Measurements from ENCODE around the gene CCN5.

CCN5 gene

GRCh38 chr20:44684047-44684967 is 30.9 kb upstream of the CCN5 start:
- H3K4me3 ChIP-seq (ENCODE audit: low read depth, low read length): no peak overlapping the region
- no peaks in the 10 kb centered on the region for H3K36me3 ChIP-seq (ENCODE audit: insufficient read depth, low read length)
- no peaks in the 10 kb centered on the region for H3K27me3 ChIP-seq (ENCODE audit: insufficient read depth, low read length)
- H2AFZ ChIP-seq (ENCODE audit: low read length, unreplicated experiment): no peak overlapping the region
- no peaks in the 10 kb centered on the region for H3K79me2 ChIP-seq (ENCODE audit: control insufficient read depth, insufficient read depth, low read length, unreplicated experiment)
- H3K4me1 ChIP-seq (ENCODE audit: control insufficient read depth, insufficient read depth, low read length, unreplicated experiment): no peaks in the 10 kb centered on the region
- H3K27ac ChIP-seq (ENCODE audit: low read depth, low read length): no peak overlapping the region

- Histone ChIP-seq H3K4me3 (ENCODE audit: low read depth, low read length) (no peak overlapping the region), H2AFZ (ENCODE audit: low read length, unreplicated experiment) (no peak overlapping the region), H3K27me3 (ENCODE audit: insufficient read depth, low read length) (no peaks in the 10 kb centered on the region), H3K27ac (ENCODE audit: low read depth, low read length) (no peak overlapping the region), H3K36me3 (ENCODE audit: insufficient read depth, low read length) (no peaks in the 10 kb centered on the region), H3K79me2 (ENCODE audit: control insufficient read depth, insufficient read depth, low read length, unreplicated experiment) (no peaks in the 10 kb centered on the region), H3K4me1 (ENCODE audit: control insufficient read depth, insufficient read depth, low read length, unreplicated experiment) (no peaks in the 10 kb centered on the region)
These were observed 28.2 kb upstream of the CCN5 start for GRCh38 chr20:44686934-44687333.

- no peak overlapping the region for H2AFZ ChIP-seq (ENCODE audit: low read length, unreplicated experiment)
- no peaks in the 10 kb centered on the region for H3K27me3 ChIP-seq (ENCODE audit: insufficient read depth, low read length)
- H3K27ac ChIP-seq (ENCODE audit: low read depth, low read length): no peak overlapping the region
- peaks cover 9% of the 10 kb centered on the region for H3K4me1 ChIP-seq (ENCODE audit: control insufficient read depth, insufficient read depth, low read length, unreplicated experiment)
- H3K4me3 ChIP-seq (ENCODE audit: low read depth, low read length): no peak overlapping the region
- H3K36me3 ChIP-seq (ENCODE audit: insufficient read depth, low read length): no peaks in the 10 kb centered on the region
- no peaks in the 10 kb centered on the region for H3K79me2 ChIP-seq (ENCODE audit: control insufficient read depth, insufficient read depth, low read length, unreplicated experiment)
These were observed 27.0 kb upstream of the CCN5 start for GRCh38 chr20:44688053-44688625.

GRCh38 chr20:44689809-44690208 is 25.4 kb upstream of the CCN5 start:
- Histone ChIP-seq H3K4me3 (ENCODE audit: low read depth, low read length) (no peak overlapping the region), H3K27ac (ENCODE audit: low read depth, low read length) (no peak overlapping the region), H2AFZ (ENCODE audit: low read length, unreplicated experiment) (no peak overlapping the region), H3K36me3 (ENCODE audit: insufficient read depth, low read length) (no peaks in the 10 kb centered on the region), H3K27me3 (ENCODE audit: insufficient read depth, low read length) (no peaks in the 10 kb centered on the region), H3K79me2 (ENCODE audit: control insufficient read depth, insufficient read depth, low read length, unreplicated experiment) (no peaks in the 10 kb centered on the region), H3K4me1 (ENCODE audit: control insufficient read depth, insufficient read depth, low read length, unreplicated experiment) (peaks cover 24% of the 10 kb centered on the region)

- Histone ChIP-seq H3K36me3 (ENCODE audit: insufficient read depth, low read length) (no peaks in the 10 kb centered on the region), H3K27ac (ENCODE audit: low read depth, low read length) (no peak overlapping the region), H3K4me1 (ENCODE audit: control insufficient read depth, insufficient read depth, low read length, unreplicated experiment) (peaks cover 34% of the 10 kb centered on the region), H3K79me2 (ENCODE audit: control insufficient read depth, insufficient read depth, low read length, unreplicated experiment) (no peaks in the 10 kb centered on the region), H2AFZ (ENCODE audit: low read length, unreplicated experiment) (no peak overlapping the region), H3K4me3 (ENCODE audit: low read depth, low read length) (no peak overlapping the region), H3K27me3 (ENCODE audit: insufficient read depth, low read length) (no peaks in the 10 kb centered on the region)
These were observed 24.3 kb upstream of the CCN5 start for GRCh38 chr20:44690781-44691423.

- no peaks in the 10 kb centered on the region for H3K36me3 ChIP-seq (ENCODE audit: insufficient read depth, low read length)
- H3K27me3 ChIP-seq (ENCODE audit: insufficient read depth, low read length): no peaks in the 10 kb centered on the region
- H3K4me3 ChIP-seq (ENCODE audit: low read depth, low read length): no peak overlapping the region
- peaks cover 38% of the 10 kb centered on the region for H3K4me1 ChIP-seq (ENCODE audit: control insufficient read depth, insufficient read depth, low read length, unreplicated experiment)
- H3K27ac ChIP-seq (ENCODE audit: low read depth, low read length): peak overlapping the region; percentile 91
- no peaks in the 10 kb centered on the region for H3K79me2 ChIP-seq (ENCODE audit: control insufficient read depth, insufficient read depth, low read length, unreplicated experiment)
- H2AFZ ChIP-seq (ENCODE audit: low read length, unreplicated experiment): no peak overlapping the region
These were observed 23.4 kb upstream of the CCN5 start for GRCh38 chr20:44691424-44692423.

GRCh38 chr20:44692932-44693480 is 22.2 kb upstream of the CCN5 start:
- H3K79me2 ChIP-seq (ENCODE audit: control insufficient read depth, insufficient read depth, low read length, unreplicated experiment): no peaks in the 10 kb centered on the region
- no peaks in the 10 kb centered on the region for H3K27me3 ChIP-seq (ENCODE audit: insufficient read depth, low read length)
- H3K36me3 ChIP-seq (ENCODE audit: insufficient read depth, low read length): no peaks in the 10 kb centered on the region
- peak overlapping the region; percentile 0; the same call in 1 of the 2 replicates for H3K4me3 ChIP-seq (ENCODE audit: low read depth, low read length)
- H2AFZ ChIP-seq (ENCODE audit: low read length, unreplicated experiment): no peak overlapping the region
- H3K27ac ChIP-seq (ENCODE audit: low read depth, low read length): peak overlapping the region; percentile 91
- H3K4me1 ChIP-seq (ENCODE audit: control insufficient read depth, insufficient read depth, low read length, unreplicated experiment): peaks cover 38% of the 10 kb centered on the region

- no peak overlapping the region for H2AFZ ChIP-seq (ENCODE audit: low read length, unreplicated experiment)
- no peaks in the 10 kb centered on the region for H3K27me3 ChIP-seq (ENCODE audit: insufficient read depth, low read length)
- H3K4me3 ChIP-seq (ENCODE audit: low read depth, low read length): peak overlapping the region; percentile 0; the same call in 1 of the 2 replicates
- peaks cover 38% of the 10 kb centered on the region for H3K4me1 ChIP-seq (ENCODE audit: control insufficient read depth, insufficient read depth, low read length, unreplicated experiment)
- peak overlapping the region; percentile 73 for H3K27ac ChIP-seq (ENCODE audit: low read depth, low read length)
- no peaks in the 10 kb centered on the region for H3K79me2 ChIP-seq (ENCODE audit: control insufficient read depth, insufficient read depth, low read length, unreplicated experiment)
- no peaks in the 10 kb centered on the region for H3K36me3 ChIP-seq (ENCODE audit: insufficient read depth, low read length)
These were observed 21.5 kb upstream of the CCN5 start for GRCh38 chr20:44693627-44694026.

- Histone ChIP-seq H3K27me3 (ENCODE audit: insufficient read depth, low read length) (no peaks in the 10 kb centered on the region), H3K4me1 (ENCODE audit: control insufficient read depth, insufficient read depth, low read length, unreplicated experiment) (peaks cover 38% of the 10 kb centered on the region)
These were observed 21.0 kb upstream of the CCN5 start for GRCh38 chr20:44694159-44694558.

GRCh38 chr20:44695295-44695673 is 19.9 kb upstream of the CCN5 start:
- Histone ChIP-seq H2AFZ (ENCODE audit: low read length, unreplicated experiment) (no peak overlapping the region), H3K27ac (ENCODE audit: low read depth, low read length) (peak overlapping the region; percentile 25; the same call in 1 of the 2 replicates), H3K4me1 (ENCODE audit: control insufficient read depth, insufficient read depth, low read length, unreplicated experiment) (peaks cover 38% of the 10 kb centered on the region), H3K79me2 (ENCODE audit: control insufficient read depth, insufficient read depth, low read length, unreplicated experiment) (no peaks in the 10 kb centered on the region), H3K27me3 (ENCODE audit: insufficient read depth, low read length) (no peaks in the 10 kb centered on the region), H3K36me3 (ENCODE audit: insufficient read depth, low read length) (no peaks in the 10 kb centered on the region), H3K4me3 (ENCODE audit: low read depth, low read length) (no peak overlapping the region)

More at GRCh38 chr20:44694159-44694558, 21.0 kb upstream of the CCN5 start:
- H3K36me3 ChIP-seq (ENCODE audit: insufficient read depth, low read length): no peaks in the 10 kb centered on the region
- no peaks in the 10 kb centered on the region for H3K79me2 ChIP-seq (ENCODE audit: control insufficient read depth, insufficient read depth, low read length, unreplicated experiment)
- no peak overlapping the region for H3K27ac ChIP-seq (ENCODE audit: low read depth, low read length)
- H3K4me3 ChIP-seq (ENCODE audit: low read depth, low read length): no peak overlapping the region
- no peak overlapping the region for H2AFZ ChIP-seq (ENCODE audit: low read length, unreplicated experiment)
